ENCODE data around the gene NME4.

Gene NME4

GRCh38 chr16:353404-354290, 43.4 kb upstream of the NME4 start:
- H3K4me3 ChIP-seq (ENCODE audit: low read length), result peak overlapping the region; percentile 43
- TF ChIP-seq, protein P1, sequence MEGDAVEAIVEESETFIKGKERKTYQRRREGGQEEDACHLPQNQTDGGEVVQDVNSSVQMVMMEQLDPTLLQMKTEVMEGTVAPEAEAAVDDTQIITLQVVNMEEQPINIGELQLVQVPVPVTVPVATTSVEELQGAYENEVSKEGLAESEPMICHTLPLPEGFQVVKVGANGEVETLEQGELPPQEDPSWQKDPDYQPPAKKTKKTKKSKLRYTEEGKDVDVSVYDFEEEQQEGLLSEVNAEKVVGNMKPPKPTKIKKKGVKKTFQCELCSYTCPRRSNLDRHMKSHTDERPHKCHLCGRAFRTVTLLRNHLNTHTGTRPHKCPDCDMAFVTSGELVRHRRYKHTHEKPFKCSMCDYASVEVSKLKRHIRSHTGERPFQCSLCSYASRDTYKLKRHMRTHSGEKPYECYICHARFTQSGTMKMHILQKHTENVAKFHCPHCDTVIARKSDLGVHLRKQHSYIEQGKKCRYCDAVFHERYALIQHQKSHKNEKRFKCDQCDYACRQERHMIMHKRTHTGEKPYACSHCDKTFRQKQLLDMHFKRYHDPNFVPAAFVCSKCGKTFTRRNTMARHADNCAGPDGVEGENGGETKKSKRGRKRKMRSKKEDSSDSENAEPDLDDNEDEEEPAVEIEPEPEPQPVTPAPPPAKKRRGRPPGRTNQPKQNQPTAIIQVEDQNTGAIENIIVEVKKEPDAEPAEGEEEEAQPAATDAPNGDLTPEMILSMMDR (IDR thresholded peaks at IDR 0.05; ENCODE audit: insufficient read depth, low read depth, low read length, missing control alignments), result no peak
- DNase-seq (ENCODE audit: low read depth), result peak; percentile 34

- DNase-seq (ENCODE audit: low read depth), result peak; percentile 97
Measured at GRCh38 chr16:354291-354881, 42.6 kb upstream of the NME4 start.

GRCh38 chr16:354971-355461, 42.0 kb upstream of the NME4 start:
- no peak overlapping the region for H3K4me3 ChIP-seq (ENCODE audit: low read length)
- TF ChIP-seq, protein P1 (IDR thresholded peaks at IDR 0.05; ENCODE audit: insufficient read depth, low read depth, low read length, missing control alignments), result no peak
- no peak for DNase-seq (ENCODE audit: low read depth)

More at GRCh38 chr16:354291-354881, 42.6 kb upstream of the NME4 start:
- TF ChIP-seq, protein P1 (IDR thresholded peaks at IDR 0.05; ENCODE audit: insufficient read depth, low read depth, low read length, missing control alignments), result no peak
- H3K4me3 ChIP-seq (ENCODE audit: low read length), result no peak overlapping the region

GRCh38 chr16:356741-357140, 40.3 kb upstream of the NME4 start:
- H3K4me3 ChIP-seq (ENCODE audit: low read length), result no peak overlapping the region
- TF ChIP-seq, protein P1 (IDR thresholded peaks at IDR 0.05; ENCODE audit: insufficient read depth, low read depth, low read length, missing control alignments), result no peak
- no peak for DNase-seq (ENCODE audit: low read depth)

- no peak for DNase-seq (ENCODE audit: low read depth)
- TF ChIP-seq, protein P1 (IDR thresholded peaks at IDR 0.05; ENCODE audit: insufficient read depth, low read depth, low read length, missing control alignments), result no peak
- no peak overlapping the region for H3K4me3 ChIP-seq (ENCODE audit: low read length)
Measured at GRCh38 chr16:359067-359763, 37.8 kb upstream of the NME4 start.

- no peak overlapping the region for H3K4me3 ChIP-seq (ENCODE audit: low read length)
- TF ChIP-seq, protein P1 (IDR thresholded peaks at IDR 0.05; ENCODE audit: insufficient read depth, low read depth, low read length, missing control alignments), result no peak
- DNase-seq (ENCODE audit: low read depth), result no peak
Measured at GRCh38 chr16:359871-360697, 36.9 kb upstream of the NME4 start.

Measured in epithelial cell of esophagus (primary cell).